SW 1271 (cell line): ENCODE measurements around the gene GAGE1.
A peak's percentile ranks its signal among the peaks of the same experiment; 100 is the strongest.
"Not testable (repeated sequence)": the region's sequence is repeated elsewhere in the genome, so short reads cannot be mapped to it uniquely, and the experiment has no call there.

ENCODE experiments used
- DNase-seq, 2 experiments: peaks; one replicate each; lab custom pipeline; 2025; lab: John Stamatoyannopoulos, UW

GAGE1 gene

GRCh38 chrX:49598720-49599119 lies at the start of gene GAGE1:
Gene GAGE1, plus strand, starts transcription at chrX:49599020. Its CDS starts 1,155 bp downstream, at chrX:49600175.
- DNase-seq, result not testable (repeated sequence)

GRCh38 chrX:49550989-49551388 lies 47.8 kb upstream of the GAGE1 start, which contains the start of gene GAGE12E:
Gene GAGE12E, plus strand, starts transcription at chrX:49551289. Its CDS starts 1,155 bp downstream, at chrX:49552444.
- not testable (repeated sequence) for DNase-seq

DNA sequence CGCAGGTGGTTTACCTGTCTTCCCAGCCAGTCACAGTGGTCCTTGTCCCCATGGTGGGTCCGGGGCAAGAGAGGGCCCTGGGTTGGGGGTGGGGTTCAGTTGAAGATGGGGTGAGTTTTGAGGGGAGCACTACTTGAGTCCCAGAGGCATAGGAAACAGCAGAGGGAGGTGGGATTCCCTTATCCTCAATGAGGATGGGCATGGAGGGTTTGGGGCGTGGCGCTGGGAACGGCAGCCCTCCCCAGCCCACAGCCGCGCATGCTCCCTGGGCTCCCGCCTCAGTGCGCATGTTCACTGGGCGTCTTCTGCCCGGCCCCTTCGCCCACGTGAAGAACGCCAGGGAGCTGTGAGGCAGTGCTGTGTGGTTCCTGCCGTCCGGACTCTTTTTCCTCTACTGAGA lies 38.3 kb upstream of the GAGE1 start, which contains the start of gene GAGE12F:
GAGE12F (plus strand) TSS at position 301 of the 400 bp plus-strand sequence. CDS start 1,155 bp downstream, outside the sequence.
- not testable (repeated sequence) for DNase-seq

DNA sequence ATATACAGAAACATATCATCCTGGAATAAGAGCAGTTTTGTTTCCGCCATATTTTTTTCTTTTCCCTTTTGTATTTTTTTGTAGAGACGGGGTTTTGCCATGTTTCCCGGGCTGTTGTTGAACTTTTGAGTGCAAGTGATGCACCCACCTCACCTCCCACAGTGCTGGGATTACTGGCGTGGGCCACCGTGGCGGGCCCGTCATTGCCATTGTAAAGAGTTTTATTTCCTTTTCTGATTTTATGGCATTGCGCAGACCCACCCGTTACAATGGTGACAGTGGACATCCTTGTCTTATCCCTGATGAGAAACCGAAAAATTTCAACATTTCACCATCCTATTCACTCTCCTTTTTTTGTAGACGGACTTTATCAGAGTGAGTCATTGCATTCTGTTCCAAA lies 30.1 kb upstream of the GAGE1 start:
- DNase-seq, result not testable (repeated sequence)

GRCh38 chrX:49569152-49569551 lies 29.7 kb upstream of the GAGE1 start:
- not testable (repeated sequence) for DNase-seq

GRCh38 chrX:49570100-49570499 lies 28.7 kb upstream of the GAGE1 start, which contains the start of gene GAGE12G:
Gene GAGE12G, plus strand, starts transcription at chrX:49570400. Its CDS starts 1,155 bp downstream, at chrX:49571555.
- DNase-seq, result not testable (repeated sequence)

- DNase-seq, result not testable (repeated sequence)
Measured at GRCh38 chrX:49579649-49580048, 19.2 kb upstream of the GAGE1 start, which contains the start of gene GAGE12H. Gene GAGE12H, plus strand, starts transcription at chrX:49579949. Its CDS starts 1,155 bp downstream, at chrX:49581104.

GRCh38 chrX:49589196-49589595 lies 9.6 kb upstream of the GAGE1 start, which contains the start of gene GAGE2A:
Gene GAGE2A, plus strand, starts transcription at chrX:49589496. Its CDS starts 1,155 bp downstream, at chrX:49590651.
- DNase-seq, result not testable (repeated sequence)

DNA sequence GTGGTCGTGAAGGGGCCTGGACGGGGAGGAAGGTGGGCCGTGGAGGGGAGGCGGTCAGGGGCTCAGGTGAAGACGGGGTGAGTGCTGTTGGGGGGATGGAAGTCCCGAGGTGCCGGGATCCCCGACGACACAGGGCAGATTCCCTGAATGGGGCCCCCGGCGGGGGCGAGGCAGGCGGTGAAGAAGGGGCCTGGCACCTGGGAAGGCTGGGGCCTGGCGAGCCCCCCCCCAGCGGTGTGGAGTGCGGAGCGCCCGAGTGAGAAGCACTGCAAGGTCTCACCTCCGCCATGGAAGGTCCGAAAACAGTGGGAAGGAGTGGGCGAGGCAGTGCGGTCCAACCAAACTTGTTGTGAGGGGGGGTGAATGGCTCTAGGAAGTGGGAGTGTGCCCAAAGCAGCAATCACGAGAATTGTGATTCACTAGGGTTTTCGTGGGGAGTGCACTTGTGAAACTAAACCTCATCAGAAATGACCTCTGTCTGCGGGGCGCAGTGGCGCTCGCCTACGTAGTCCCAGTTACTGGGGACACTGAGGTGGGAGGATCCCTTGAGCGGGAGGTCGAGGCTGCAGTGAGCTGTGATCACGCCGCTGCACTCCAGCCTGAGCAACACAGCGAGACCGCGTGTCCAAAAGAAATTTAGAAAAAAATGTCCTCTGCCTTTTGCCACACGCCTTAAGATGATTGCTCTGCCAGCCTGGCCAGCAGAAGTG lies 8.9 kb upstream of the GAGE1 start:
- not testable (repeated sequence) for DNase-seq

DNA sequence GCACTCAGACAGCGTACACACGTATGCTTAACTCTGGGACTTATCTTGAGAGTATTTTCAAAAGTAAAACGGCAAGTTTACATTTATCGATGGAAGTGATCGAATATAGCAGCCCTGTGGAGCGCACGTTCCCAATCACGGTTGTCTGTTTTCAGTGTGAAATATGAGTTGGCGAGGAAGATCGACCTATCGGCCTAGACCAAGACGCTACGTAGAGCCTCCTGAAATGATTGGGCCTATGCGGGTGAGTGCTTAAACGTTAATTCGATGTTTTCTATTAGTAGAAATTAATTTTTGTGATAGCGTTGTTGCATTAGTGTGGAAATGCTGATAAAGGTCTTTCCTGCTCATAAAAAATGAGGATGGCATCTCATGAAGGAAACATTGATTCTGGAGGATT lies 8.3 kb upstream of the GAGE1 start:
- DNase-seq, result not testable (repeated sequence)

GRCh38 chrX:49610718-49611310 lies 12.0 kb downstream of the GAGE1 start:
- no peak for DNase-seq

GRCh38 chrX:49618574-49618973 lies 19.8 kb downstream of the GAGE1 start:
- DNase-seq, result no peak

DNA sequence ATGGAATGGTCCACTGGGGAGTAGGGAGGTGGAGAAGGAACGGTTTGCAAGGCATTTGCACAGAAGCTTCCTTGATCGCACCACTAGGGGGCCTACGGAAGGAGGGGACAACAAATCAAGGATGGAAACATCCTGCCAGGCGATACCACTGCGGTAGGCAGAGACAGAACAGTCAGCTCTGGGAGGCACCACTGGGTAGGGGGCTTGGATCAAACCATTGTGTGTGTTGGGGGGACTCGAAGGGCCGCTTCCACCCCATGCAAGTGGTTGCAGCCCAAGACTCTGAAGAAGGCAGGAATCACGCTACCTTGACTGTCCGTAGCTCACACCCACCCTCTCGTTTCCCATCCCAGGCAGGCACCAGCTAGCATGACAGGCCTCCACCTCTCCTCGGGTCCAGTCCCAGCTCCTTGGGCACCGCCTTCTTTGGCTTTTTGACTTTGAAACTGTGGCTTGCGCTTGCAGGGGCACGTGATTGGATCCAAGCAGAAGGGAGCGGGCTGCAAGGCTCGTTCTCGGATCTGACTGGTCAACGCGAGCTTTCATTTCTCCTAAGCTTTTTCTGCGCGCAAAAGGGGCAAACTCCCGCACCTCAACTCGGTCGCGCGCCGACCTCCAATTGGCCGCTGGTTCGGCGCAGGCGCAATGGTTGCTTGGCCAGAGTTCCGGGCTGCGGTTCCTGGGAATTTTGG lies 28.4 kb downstream of the GAGE1 start:
- DNase-seq, result peak in 1 of 2 experiments; percentile 28

DNA sequence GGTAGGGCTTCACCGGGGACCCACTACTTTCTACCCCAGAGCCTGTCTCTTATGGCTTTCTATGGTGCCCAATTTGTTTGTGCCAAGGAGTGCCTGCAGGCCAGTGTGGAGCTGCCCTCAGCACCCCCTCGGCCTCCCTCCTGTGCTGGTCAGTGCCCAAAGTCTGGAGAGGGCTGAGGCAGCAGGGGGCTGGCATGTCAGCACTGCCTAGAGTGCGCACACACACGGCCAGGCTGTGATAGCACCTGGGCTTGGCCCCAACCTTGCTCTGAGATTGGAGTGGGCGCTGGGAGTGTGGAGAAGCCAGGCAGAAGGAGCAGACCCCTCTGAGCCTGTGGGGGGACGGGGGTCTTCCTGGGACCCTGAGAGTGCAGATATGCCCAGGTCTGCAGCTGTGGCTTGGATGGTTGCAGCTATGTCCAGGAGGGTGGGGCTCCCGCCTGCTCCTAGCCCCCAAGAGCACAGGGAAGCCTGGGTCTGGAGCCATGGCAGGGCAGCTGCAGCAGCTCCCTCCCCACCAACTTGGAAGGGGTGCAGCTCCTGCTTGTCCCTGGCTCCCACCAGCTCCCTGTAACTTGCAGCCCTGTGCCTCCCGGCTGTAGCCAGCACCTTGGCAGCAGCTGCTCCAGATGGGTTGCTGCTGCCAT lies 46.3 kb downstream of the GAGE1 start:
- DNase-seq, result no peak

GRCh38 chrX:49656533-49656932 lies 57.7 kb downstream of the GAGE1 start:
- no peak for DNase-seq
